Endothelial cell of umbilical vein (primary cell): Measurements from ENCODE around the gene EED. TPM values are rescaled to one million over a fixed set of nuclear protein-coding genes. Genes with fewer than 3 reads are reported as not detected.

Experiments used
- BruUV-seq: library from RNA; stranded (reverse); fragments of 400-500 nt; replicated peaks from 2 replicates; lab custom pipeline; 2021; lab: Mats Ljungman, UMichigan
- CTCF ChIA-PET: fragments of 300-600, 350-600 bp; sonication (Branson Sonifier 250); formaldehyde crosslinking; loops from one replicate; lab custom pipeline; 2021; ENCODE audit warnings: antibody characterized with exemption, inconsistent platforms; lab: Charles Lee
- POLR2A ChIA-PET: fragments of 300-600, 350-600 bp; sonication (Branson Sonifier 250); formaldehyde crosslinking; loops from one replicate; lab custom pipeline; 2021; ENCODE audit warnings: antibody characterized with exemption, inconsistent platforms; lab: Charles Lee
- DNase-seq: peaks from one replicate; pipeline ENCODE4 v3.0.0-alpha.2; 2011; ENCODE audit warnings: low read depth, low spot score
- FAIRE-seq: peaks from 2 replicates; lab custom pipeline; 2011; peaks lifted over from hg19 to GRCh38; lab: Jason Lieb, UNC
- H2AFZ ChIP-seq: 2 replicates; pipeline ENCODE4 v1.6.0; 2012; ENCODE audit warnings: low read depth, low read length, control low read depth, inconsistent platforms
- H3K27ac ChIP-seq: 2 replicates; pipeline ENCODE4 v1.5.1; 2011; ENCODE audit warnings: low read depth, mild to moderate bottlenecking, control low read depth, low read length, moderate library complexity; ENCODE audit not compliant: insufficient read depth
- H3K27me3 ChIP-seq, 2 experiments: 2 replicates each; pipeline versions ENCODE4 v1.6.0 to v1.6.1; 2011; ENCODE audit warnings: low read length in 2 of 2, mixed read lengths in 1 of 2; ENCODE audit not compliant: control insufficient read depth in 2 of 2, insufficient read depth in 2 of 2
- H3K36me3 ChIP-seq, 2 experiments: 2 replicates in 1 of 2; 3 replicates in 1 of 2; pipeline ENCODE4 v1.5.1; 2011; ENCODE audit warnings: low read length in 2 of 2, mild to moderate bottlenecking in 1 of 2, moderate library complexity in 1 of 2; ENCODE audit not compliant: control insufficient read depth in 2 of 2, insufficient read depth in 2 of 2; ENCODE audit errors: extremely low read depth in 1 of 2
- H3K4me1 ChIP-seq: 3 replicates; pipeline ENCODE4 v1.5.1; 2011; ENCODE audit warnings: mild to moderate bottlenecking, low read length; ENCODE audit not compliant: control insufficient read depth, insufficient read depth; ENCODE audit errors: extremely low read depth
- H3K4me2 ChIP-seq: 2 replicates; pipeline ENCODE4 v1.6.1; 2011; ENCODE audit warnings: low read length, control low read depth, mixed read lengths; ENCODE audit not compliant: insufficient read depth
- H3K4me3 ChIP-seq, 3 experiments: fragments of 200-600 bp in 1 of 3; sonication (generic), shearing (Covaris generic) in 1 of 3; replicated peaks in 1 of 3; 2 replicates each; pipeline ENCODE4 v1.5.1; 2011 to 2016; ENCODE audit warnings: control low read depth in 3 of 3, low read length in 3 of 3, mild to moderate bottlenecking in 2 of 3, inconsistent platforms in 1 of 3, low read depth in 1 of 3, moderate library complexity in 1 of 3; ENCODE audit not compliant: insufficient read depth in 1 of 3
- H3K79me2 ChIP-seq: 2 replicates; pipeline ENCODE4 v1.6.0; 2012; ENCODE audit warnings: low read length, inconsistent platforms; ENCODE audit not compliant: control insufficient read depth, insufficient read depth
- H3K9ac ChIP-seq: replicated peaks from 2 replicates; pipeline ENCODE3; 2011; ENCODE audit warnings: low read length, control low read depth; ENCODE audit not compliant: insufficient read depth; ENCODE audit errors: extremely low read depth
- H3K9me1 ChIP-seq: replicated peaks from 3 replicates; pipeline ENCODE4 v1.6.0; 2011; ENCODE audit warnings: mild to moderate bottlenecking, low read length; ENCODE audit not compliant: control insufficient read depth, insufficient read depth; ENCODE audit errors: extremely low read depth
- H3K9me3 ChIP-seq: replicated peaks from 2 replicates; pipeline ENCODE4 v1.5.1; 2012; ENCODE audit warnings: low read length, inconsistent platforms; ENCODE audit not compliant: control insufficient read depth, insufficient read depth
- H4K20me1 ChIP-seq: replicated peaks from 2 replicates; pipeline ENCODE3; 2011; ENCODE audit warnings: mild to moderate bottlenecking, low read length; ENCODE audit not compliant: control insufficient read depth, insufficient read depth; ENCODE audit errors: extremely low read depth
- EZH2 ChIP-seq: IDR thresholded peaks from 2 replicates; pipeline ENCODE4 v1.6.1; 2012; ENCODE audit warnings: borderline replicate concordance, low read depth, mild to moderate bottlenecking, moderate library complexity, low read length, inconsistent platforms; ENCODE audit not compliant: severe bottlenecking
- FOS ChIP-seq: IDR thresholded peaks from 2 replicates; pipeline ENCODE4 v1.6.1; 2011; ENCODE audit warnings: mild to moderate bottlenecking, low read length, moderate library complexity, borderline replicate concordance; ENCODE audit not compliant: insufficient read depth
- GATA2 ChIP-seq: IDR thresholded peaks from 2 replicates; pipeline ENCODE4 v1.7.0; 2011; ENCODE audit warnings: low read depth, mild to moderate bottlenecking, moderate library complexity, mixed read lengths, low read length; ENCODE audit not compliant: insufficient read length, insufficient read depth
- JUN ChIP-seq: IDR thresholded peaks from 2 replicates; pipeline ENCODE4 v1.6.1; 2011; ENCODE audit warnings: borderline replicate concordance, low read depth; ENCODE audit not compliant: insufficient read length, insufficient read depth
- MYC ChIP-seq: IDR thresholded peaks from one replicate; pipeline ENCODE4 v1.6.1; 2011; ENCODE audit warnings: mild to moderate bottlenecking, low read depth, low read length
- POLR2A ChIP-seq: IDR thresholded peaks from 2 replicates; pipeline ENCODE4 v1.6.1; 2012; ENCODE audit warnings: low read depth, mild to moderate bottlenecking, control low read depth, low read length
- POLR2AphosphoS5 ChIP-seq: IDR thresholded peaks from 2 replicates; pipeline ENCODE4 v1.6.1; 2012; ENCODE audit warnings: low read depth, mild to moderate bottlenecking, control low read depth, low read length, moderate library complexity; ENCODE audit not compliant: insufficient read depth
- dilution Hi-C: fragments of 300-500 bp; cut with MboI; formaldehyde crosslinking; loops from one replicate; pipeline ENCODE4 v1.15.0; 2019; ENCODE audit warnings: low sequenced_read_pairs; ENCODE audit not compliant: extremely low pct_ligation_motif_present
- intact Hi-C: fragments of 100-400 bp; cut with micrococcal nuclease; formaldehyde crosslinking; loops from one replicate; pipeline ENCODE4 v1.10.0; 2022
- polyA plus RNA-seq, 4 experiments: library from polyadenylated mRNA; depleted of rRNA in 3 of 4; stranded (reverse) in 3 of 4; unstranded in 1 of 4; fragments of >200 nt; gene quantifications; 2 replicates each; pipeline versions ENCODE4 v1.2.1 to v1.2.3, GENCODE V29; 2011 to 2012; ENCODE audit warnings: missing spikeins in 1 of 4
- total RNA-seq: library from RNA; stranded (reverse); gene quantifications from 2 replicates; pipeline ENCODE4 v1.2.3, GENCODE V29; 2021
- TF ChIP-seq, protein P1 (sequence below), 2 donors: IDR thresholded peaks; 1 replicate in 1 of 2; 2 replicates in 1 of 2; pipeline ENCODE4 v1.5.1; 2011; ENCODE audit warnings: low read length in 2 of 2, mild to moderate bottlenecking in 2 of 2, moderate library complexity in 2 of 2, control low read depth in 1 of 2, inconsistent platforms in 1 of 2, low read depth in 1 of 2; ENCODE audit not compliant: insufficient read depth in 1 of 2; ENCODE audit errors: extremely low read depth in 1 of 2
- TF ChIP-seq, protein P2 (sequence below): IDR thresholded peaks from 2 replicates; pipeline ENCODE4 v1.6.1; 2011; ENCODE audit not compliant: insufficient read depth, insufficient read length

Gene EED
- total and polyA plus RNA-seq, 2 donors (not counting 3 experiments of a cell fraction or from before 2014, with no cell fraction given): 9.4 to 21.8 TPM

DNA sequence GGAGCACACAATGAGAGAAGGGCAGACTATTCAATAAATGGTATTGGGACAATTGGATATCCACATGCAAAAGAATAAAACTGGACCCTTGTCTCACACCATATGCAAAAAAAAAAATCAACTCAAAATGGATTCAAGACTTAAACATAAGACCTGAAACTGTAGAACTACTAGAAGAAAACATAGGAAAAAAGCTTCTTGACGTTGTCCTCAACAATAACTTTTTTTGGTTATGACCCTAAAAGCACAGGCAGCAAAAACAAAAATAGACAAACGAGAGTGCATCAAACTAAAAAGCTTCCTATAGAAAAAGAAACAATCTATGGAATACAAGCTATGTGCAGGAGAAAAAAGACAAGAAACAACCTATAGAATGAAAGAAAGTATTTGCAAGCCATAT is 37.1 kb upstream of the EED start:
- no peak for DNase-seq

More for the DNA sequence above, 37.1 kb upstream of the EED start:
- no peaks in the 10 kb centered on the region for H4K20me1 ChIP-seq
- dilution Hi-C loops: loop anchor here (25.0 kb wide), 1 partner anchor 170 kb away; no protein-coding TSS in a partner anchor
- H3K27ac ChIP-seq: no peak overlapping the region
- no peaks in the 10 kb centered on the region for H3K36me3 ChIP-seq
- no peaks in the 10 kb centered on the region for H3K79me2 ChIP-seq
- peaks cover 2% of the 10 kb centered on the region for H3K4me1 ChIP-seq
- CTCF ChIA-PET: interaction anchor here (0.8 to 7.2 kb wide), 3 partner anchors 12 to 352 kb away, joined by 3 to 50 read pairs (median 3); partner anchors contain the start of gene CCDC83
- TF ChIP-seq, protein P1, sequence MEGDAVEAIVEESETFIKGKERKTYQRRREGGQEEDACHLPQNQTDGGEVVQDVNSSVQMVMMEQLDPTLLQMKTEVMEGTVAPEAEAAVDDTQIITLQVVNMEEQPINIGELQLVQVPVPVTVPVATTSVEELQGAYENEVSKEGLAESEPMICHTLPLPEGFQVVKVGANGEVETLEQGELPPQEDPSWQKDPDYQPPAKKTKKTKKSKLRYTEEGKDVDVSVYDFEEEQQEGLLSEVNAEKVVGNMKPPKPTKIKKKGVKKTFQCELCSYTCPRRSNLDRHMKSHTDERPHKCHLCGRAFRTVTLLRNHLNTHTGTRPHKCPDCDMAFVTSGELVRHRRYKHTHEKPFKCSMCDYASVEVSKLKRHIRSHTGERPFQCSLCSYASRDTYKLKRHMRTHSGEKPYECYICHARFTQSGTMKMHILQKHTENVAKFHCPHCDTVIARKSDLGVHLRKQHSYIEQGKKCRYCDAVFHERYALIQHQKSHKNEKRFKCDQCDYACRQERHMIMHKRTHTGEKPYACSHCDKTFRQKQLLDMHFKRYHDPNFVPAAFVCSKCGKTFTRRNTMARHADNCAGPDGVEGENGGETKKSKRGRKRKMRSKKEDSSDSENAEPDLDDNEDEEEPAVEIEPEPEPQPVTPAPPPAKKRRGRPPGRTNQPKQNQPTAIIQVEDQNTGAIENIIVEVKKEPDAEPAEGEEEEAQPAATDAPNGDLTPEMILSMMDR (IDR thresholded peaks at IDR 0.05; ENCODE audit: extremely low read depth in 1 of 2, insufficient read depth in 1 of 2, low read depth in 1 of 2, low read length in 2 of 2): no peak
- TF ChIP-seq FOS (no peak), POLR2A (no peak), EZH2 (no peak), MYC (no peak), JUN (no peak), GATA2 (no peak), POLR2AphosphoS5 (no peak)
- TF ChIP-seq, protein P2, sequence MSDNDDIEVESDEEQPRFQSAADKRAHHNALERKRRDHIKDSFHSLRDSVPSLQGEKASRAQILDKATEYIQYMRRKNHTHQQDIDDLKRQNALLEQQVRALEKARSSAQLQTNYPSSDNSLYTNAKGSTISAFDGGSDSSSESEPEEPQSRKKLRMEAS: no peak
- intact Hi-C loops: no loop called here
- no peaks in the 10 kb centered on the region for H3K27me3 ChIP-seq
- POLR2A ChIA-PET: no interaction called here
- no peak overlapping the region for H3K4me3 ChIP-seq
- H3K9me1 ChIP-seq: no peaks in the 10 kb centered on the region
- BruUV-seq: no TSS peak
- H3K9ac ChIP-seq: no peak overlapping the region
- no peak overlapping the region for H3K4me2 ChIP-seq
- H3K9me3 ChIP-seq: no peaks in the 10 kb centered on the region
- no peak overlapping the region for H2AFZ ChIP-seq
- no peak for FAIRE-seq
